Neural progenitor cell (in vitro differentiated cells): ENCODE measurements around the gene TSHZ2.

Source experiments
- CTCF ChIP-seq: fragments of 200-600 bp; sonication (generic); IDR thresholded peaks from 2 replicates; pipeline ENCODE4 v1.5.1; 2017; ENCODE audit warnings: antibody characterized with exemption, mild to moderate bottlenecking
- EZH2 ChIP-seq: fragments of 200-600 bp; sonication (generic); IDR thresholded peaks from 2 replicates; pipeline ENCODE4 v1.6.1; 2017; ENCODE audit warnings: antibody characterized with exemption, mild to moderate bottlenecking, moderate library complexity
- EZH2phosphoT487 ChIP-seq: fragments of 200-600 bp; sonication (generic); IDR thresholded peaks from 2 replicates; pipeline ENCODE4 v1.6.1; 2017; ENCODE audit warnings: antibody characterized with exemption

- no peak for TF ChIP-seq EZH2
- no peak for TF ChIP-seq CTCF
- no peak for TF ChIP-seq EZH2phosphoT487
Measured at GRCh38 chr20:52933867-52934266, 38.3 kb upstream of the TSHZ2 start.
